Panc1 (cell line): ENCODE data around the gene RABGAP1L. TPM values are rescaled to one million over a fixed set of nuclear protein-coding genes. Genes with fewer than 3 reads are reported as not detected.

Experiments
- ATAC-seq: fragments of 200-7000 bp; cut with Tn5 transposase; 2 replicates; pipeline ENCODE4 v1.9.1; 2020; ENCODE audit warnings: mild to moderate bottlenecking, moderate library complexity
- BruUV-seq: library from RNA; stranded (reverse); fragments of 400-500 nt; replicated peaks from 2 replicates; lab custom pipeline; 2021; lab: Mats Ljungman, UMichigan
- CTCF ChIA-PET: fragments of 300-600 bp; sonication (Branson Sonifier 250); formaldehyde crosslinking; loops from one replicate; lab custom pipeline; 2022; ENCODE audit warnings: antibody characterized with exemption; lab: Charles Lee
- POLR2A ChIA-PET: fragments of 300-600 bp; sonication (Branson Sonifier 250); formaldehyde crosslinking; loops from one replicate; lab custom pipeline; 2022; ENCODE audit warnings: antibody characterized with exemption; lab: Charles Lee
- DNase-seq: peaks from one replicate; pipeline ENCODE4 v3.0.0-alpha.2; 2010; ENCODE audit warnings: low read depth, low spot score
- H3K27ac ChIP-seq: 2 replicates; pipeline ENCODE4 v1.5.1; 2011; ENCODE audit warnings: mild to moderate bottlenecking, low read length, inconsistent platforms
- H3K27me3 ChIP-seq: fragments of 200-500 bp; sonication (Bioruptor generic); 2 replicates; pipeline ENCODE4 v1.6.0; 2014; ENCODE audit warnings: low read length, inconsistent platforms; ENCODE audit not compliant: control insufficient read depth, insufficient read depth
- H3K36me3 ChIP-seq: fragments of 200-500 bp; sonication (Bioruptor generic); 2 replicates; pipeline ENCODE4 v1.5.1; 2014; ENCODE audit warnings: inconsistent platforms, mild to moderate bottlenecking, low read length, moderate library complexity; ENCODE audit not compliant: control insufficient read depth, insufficient read depth
- H3K4me1 ChIP-seq: 2 replicates; pipeline ENCODE4 v1.5.1; 2011; ENCODE audit warnings: inconsistent platforms, mild to moderate bottlenecking, low read length, moderate library complexity; ENCODE audit not compliant: control insufficient read depth, insufficient read depth
- H3K4me3 ChIP-seq, 2 experiments: 2 replicates each; pipeline ENCODE4 v1.5.1; 2011 to 2012; ENCODE audit warnings: low read depth in 2 of 2, low read length in 2 of 2, mild to moderate bottlenecking in 2 of 2, inconsistent platforms in 1 of 2, moderate library complexity in 1 of 2
- H3K9me3 ChIP-seq: fragments of 200-500 bp; sonication (Bioruptor generic); 2 replicates; pipeline ENCODE4 v1.5.1; 2014; ENCODE audit warnings: low read depth, mild to moderate bottlenecking, inconsistent platforms, low read length, moderate library complexity; ENCODE audit not compliant: control insufficient read depth, insufficient read depth
- POLR2AphosphoS5 ChIP-seq: IDR thresholded peaks from 2 replicates; pipeline ENCODE4 v1.6.1; 2012; ENCODE audit warnings: mild to moderate bottlenecking, low read depth, low read length, moderate library complexity
- REST ChIP-seq, 2 experiments: IDR thresholded peaks; 2 replicates each; pipeline ENCODE4 v1.6.1; 2011 to 2012; ENCODE audit warnings: low read depth in 2 of 2, control low read depth in 1 of 2, low read length in 1 of 2, mild to moderate bottlenecking in 1 of 2, moderate library complexity in 1 of 2; ENCODE audit not compliant: insufficient read depth in 1 of 2
- SIN3A ChIP-seq: IDR thresholded peaks from 2 replicates; pipeline ENCODE4 v1.6.1; 2012; ENCODE audit warnings: low read depth, mild to moderate bottlenecking, low read length, moderate library complexity, borderline replicate concordance; ENCODE audit not compliant: insufficient read depth
- TCF7L2 ChIP-seq: IDR thresholded peaks from 2 replicates; pipeline ENCODE4 v1.6.1; 2011; ENCODE audit warnings: mild to moderate bottlenecking, low read depth, low read length, inconsistent platforms
- in situ Hi-C: cut with HindIII; loops from 2 replicates; pipeline ENCODE4 v1.10.0; 2016; ENCODE audit warnings: low sequenced_read_pairs, low pct_unique_long_range_greater_than_20kb
- intact Hi-C: fragments of 100-400 bp; cut with micrococcal nuclease; formaldehyde crosslinking; loops from one replicate; pipeline ENCODE4 v1.10.0; 2022; ENCODE audit not compliant: unreplicated experiment
- total RNA-seq: library from RNA; stranded (reverse); gene quantifications from one replicate; pipeline ENCODE4 v1.2.1, GENCODE V29; 2021; ENCODE audit not compliant: unreplicated experiment
- TF ChIP-seq, protein P1 (sequence below): fragments of 450-650 bp; IDR thresholded peaks from 2 replicates; pipeline ENCODE4 v1.5.1; 2017; ENCODE audit warnings: mild to moderate bottlenecking

The RABGAP1L gene
- total RNA-seq, 1 experiment from 2014 or later = 37.0 TPM

GRCh38 chr1:174912264-174912663 lies 752.9 kb downstream of the RABGAP1L start:
- H3K4me1 ChIP-seq = peaks cover 3% of the 10 kb centered on the region; the same call in 1 of the 2 replicates
- H3K36me3 ChIP-seq = no peaks in the 10 kb centered on the region
- no peaks in the 10 kb centered on the region for H3K9me3 ChIP-seq
- no peak for TF ChIP-seq SIN3A
- no peak for TF ChIP-seq TCF7L2
- TF ChIP-seq, protein P1, sequence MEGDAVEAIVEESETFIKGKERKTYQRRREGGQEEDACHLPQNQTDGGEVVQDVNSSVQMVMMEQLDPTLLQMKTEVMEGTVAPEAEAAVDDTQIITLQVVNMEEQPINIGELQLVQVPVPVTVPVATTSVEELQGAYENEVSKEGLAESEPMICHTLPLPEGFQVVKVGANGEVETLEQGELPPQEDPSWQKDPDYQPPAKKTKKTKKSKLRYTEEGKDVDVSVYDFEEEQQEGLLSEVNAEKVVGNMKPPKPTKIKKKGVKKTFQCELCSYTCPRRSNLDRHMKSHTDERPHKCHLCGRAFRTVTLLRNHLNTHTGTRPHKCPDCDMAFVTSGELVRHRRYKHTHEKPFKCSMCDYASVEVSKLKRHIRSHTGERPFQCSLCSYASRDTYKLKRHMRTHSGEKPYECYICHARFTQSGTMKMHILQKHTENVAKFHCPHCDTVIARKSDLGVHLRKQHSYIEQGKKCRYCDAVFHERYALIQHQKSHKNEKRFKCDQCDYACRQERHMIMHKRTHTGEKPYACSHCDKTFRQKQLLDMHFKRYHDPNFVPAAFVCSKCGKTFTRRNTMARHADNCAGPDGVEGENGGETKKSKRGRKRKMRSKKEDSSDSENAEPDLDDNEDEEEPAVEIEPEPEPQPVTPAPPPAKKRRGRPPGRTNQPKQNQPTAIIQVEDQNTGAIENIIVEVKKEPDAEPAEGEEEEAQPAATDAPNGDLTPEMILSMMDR = no peak
- no peak for TF ChIP-seq REST (IDR thresholded peaks at IDR 0.05; ENCODE audit: insufficient read depth in 1 of 2, low read depth in 2 of 2, low read length in 1 of 2)
- H3K4me3 ChIP-seq = no peak overlapping the region
- POLR2A ChIA-PET = no interaction called here
- no TSS peak for BruUV-seq
- DNase-seq (no peak), ATAC-seq (no peak)
- intact Hi-C loops = no loop called here
- CTCF ChIA-PET = no interaction called here
- no peak overlapping the region for H3K27ac ChIP-seq
- in situ Hi-C loops = no loop called here
- no peaks in the 10 kb centered on the region for H3K27me3 ChIP-seq

- no peak overlapping the region for H3K4me3 ChIP-seq
- ATAC-seq (peak; percentile 63; the same call in 1 of the 2 replicates), DNase-seq (no peak)
- TF ChIP-seq TCF7L2 = peak; percentile 93
- no peak for TF ChIP-seq REST (IDR thresholded peaks at IDR 0.05; ENCODE audit: insufficient read depth in 1 of 2, low read depth in 2 of 2, low read length in 1 of 2)
- TF ChIP-seq, protein P1 = no peak
- no peak for TF ChIP-seq POLR2AphosphoS5
- peaks cover 3% of the 10 kb centered on the region; the same call in 1 of the 2 replicates for H3K4me1 ChIP-seq
- H3K27ac ChIP-seq = no peak overlapping the region
- intact Hi-C loops = no loop called here
- BruUV-seq = no TSS peak
- ChIA-PET CTCF (interaction anchor here (0.5 kb wide), 1 partner anchor 41 kb away, joined by 3 read pairs; no protein-coding TSS in a partner anchor), POLR2A (no interaction called here)
- in situ Hi-C loops = no loop called here
- no peaks in the 10 kb centered on the region for H3K9me3 ChIP-seq
- H3K27me3 ChIP-seq = no peaks in the 10 kb centered on the region
- no peaks in the 10 kb centered on the region for H3K36me3 ChIP-seq
Observed at GRCh38 chr1:174913225-174913903, 754.0 kb downstream of the RABGAP1L start.
